ENCODE results near the gene WBP2.

DNA sequence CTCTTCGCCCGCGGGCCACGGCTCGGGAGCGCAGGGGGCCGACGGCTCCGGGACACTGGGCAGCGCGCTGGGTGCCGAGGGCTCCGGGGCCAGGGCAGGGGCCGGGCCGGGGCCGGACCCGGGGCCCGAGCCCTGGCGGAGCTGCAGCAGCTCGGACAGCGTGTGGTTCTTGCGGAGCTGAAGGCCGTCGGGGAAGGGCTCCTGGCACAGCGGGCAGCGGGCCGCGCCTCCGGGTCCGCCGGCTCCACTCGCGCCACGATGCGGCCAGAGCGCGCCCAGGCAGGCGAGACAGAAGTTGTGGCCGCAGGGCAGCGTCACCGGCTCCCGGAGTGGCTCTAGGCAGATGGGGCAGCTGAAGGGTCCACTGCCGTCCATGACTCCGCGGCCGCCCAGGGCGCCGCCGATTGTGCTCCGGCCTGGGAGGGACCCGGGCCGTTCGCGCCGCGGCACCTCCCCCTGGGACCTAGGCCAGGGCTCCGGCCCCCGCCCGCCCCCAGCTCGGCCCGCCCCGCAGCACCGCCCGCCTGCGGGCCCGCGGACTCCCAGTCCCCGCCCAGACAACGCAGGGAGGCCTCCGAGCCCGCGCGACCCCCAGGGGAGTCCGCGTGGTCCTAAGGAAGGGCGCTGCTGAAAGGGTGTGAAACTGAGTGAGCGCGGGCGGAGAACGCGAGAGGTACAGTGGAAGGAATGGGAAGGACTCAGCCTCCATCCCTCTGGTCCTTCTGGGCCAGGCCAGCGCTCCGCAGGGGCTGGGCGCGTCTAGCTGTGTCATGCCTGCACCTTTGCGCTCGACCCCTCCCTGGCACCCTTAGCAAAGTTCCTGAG, 23.3 kb upstream of the WBP2 start, which contains the start of gene TRIM47:
- TF ChIP-seq EZH2 (optimal IDR thresholded peaks at IDR 0.05; ENCODE audit: low read depth, low read length) (no peak), EZH2phosphoT487 (IDR thresholded peaks at IDR 0.05; ENCODE audit: low read length) (no peak)
- TF ChIP-seq, protein P1, sequence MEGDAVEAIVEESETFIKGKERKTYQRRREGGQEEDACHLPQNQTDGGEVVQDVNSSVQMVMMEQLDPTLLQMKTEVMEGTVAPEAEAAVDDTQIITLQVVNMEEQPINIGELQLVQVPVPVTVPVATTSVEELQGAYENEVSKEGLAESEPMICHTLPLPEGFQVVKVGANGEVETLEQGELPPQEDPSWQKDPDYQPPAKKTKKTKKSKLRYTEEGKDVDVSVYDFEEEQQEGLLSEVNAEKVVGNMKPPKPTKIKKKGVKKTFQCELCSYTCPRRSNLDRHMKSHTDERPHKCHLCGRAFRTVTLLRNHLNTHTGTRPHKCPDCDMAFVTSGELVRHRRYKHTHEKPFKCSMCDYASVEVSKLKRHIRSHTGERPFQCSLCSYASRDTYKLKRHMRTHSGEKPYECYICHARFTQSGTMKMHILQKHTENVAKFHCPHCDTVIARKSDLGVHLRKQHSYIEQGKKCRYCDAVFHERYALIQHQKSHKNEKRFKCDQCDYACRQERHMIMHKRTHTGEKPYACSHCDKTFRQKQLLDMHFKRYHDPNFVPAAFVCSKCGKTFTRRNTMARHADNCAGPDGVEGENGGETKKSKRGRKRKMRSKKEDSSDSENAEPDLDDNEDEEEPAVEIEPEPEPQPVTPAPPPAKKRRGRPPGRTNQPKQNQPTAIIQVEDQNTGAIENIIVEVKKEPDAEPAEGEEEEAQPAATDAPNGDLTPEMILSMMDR (IDR thresholded peaks at IDR 0.05; ENCODE audit: low read length): no peak

All from MM.1S (cell line).